ENCODE data around the gene COPS7B. TPM values are rescaled to one million over a fixed set of nuclear protein-coding genes. Genes with fewer than 3 reads are reported as not detected.

COPS7B gene
- total RNA-seq, 1 donor: 15.4 TPM

DNA sequence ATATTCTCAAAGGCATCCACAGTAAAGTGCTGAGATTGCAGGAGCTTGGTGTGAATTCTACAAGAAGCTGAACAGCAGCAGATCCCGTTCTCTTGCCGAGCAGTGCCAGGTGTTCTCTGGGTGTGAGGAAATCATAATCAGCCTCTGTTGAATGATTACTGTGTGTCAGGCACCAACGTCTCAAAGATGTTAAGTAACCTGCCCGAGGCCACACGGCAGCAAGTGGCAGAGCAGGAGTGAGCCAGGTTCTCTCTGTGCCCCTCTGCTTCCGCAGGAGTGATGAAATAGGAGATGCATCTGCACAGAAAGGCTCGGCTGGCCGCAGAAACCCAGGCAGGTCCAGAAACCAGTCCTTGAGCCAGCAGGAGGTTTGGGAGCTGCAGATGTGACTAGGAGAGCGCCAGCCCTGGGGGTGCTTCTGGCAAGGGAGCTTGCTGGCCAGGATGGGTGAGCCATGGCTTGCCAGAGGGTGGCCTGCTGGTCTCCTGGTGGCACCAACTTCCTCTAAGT lies 68.4 kb downstream of the COPS7B start:
- TF ChIP-seq, protein P1, sequence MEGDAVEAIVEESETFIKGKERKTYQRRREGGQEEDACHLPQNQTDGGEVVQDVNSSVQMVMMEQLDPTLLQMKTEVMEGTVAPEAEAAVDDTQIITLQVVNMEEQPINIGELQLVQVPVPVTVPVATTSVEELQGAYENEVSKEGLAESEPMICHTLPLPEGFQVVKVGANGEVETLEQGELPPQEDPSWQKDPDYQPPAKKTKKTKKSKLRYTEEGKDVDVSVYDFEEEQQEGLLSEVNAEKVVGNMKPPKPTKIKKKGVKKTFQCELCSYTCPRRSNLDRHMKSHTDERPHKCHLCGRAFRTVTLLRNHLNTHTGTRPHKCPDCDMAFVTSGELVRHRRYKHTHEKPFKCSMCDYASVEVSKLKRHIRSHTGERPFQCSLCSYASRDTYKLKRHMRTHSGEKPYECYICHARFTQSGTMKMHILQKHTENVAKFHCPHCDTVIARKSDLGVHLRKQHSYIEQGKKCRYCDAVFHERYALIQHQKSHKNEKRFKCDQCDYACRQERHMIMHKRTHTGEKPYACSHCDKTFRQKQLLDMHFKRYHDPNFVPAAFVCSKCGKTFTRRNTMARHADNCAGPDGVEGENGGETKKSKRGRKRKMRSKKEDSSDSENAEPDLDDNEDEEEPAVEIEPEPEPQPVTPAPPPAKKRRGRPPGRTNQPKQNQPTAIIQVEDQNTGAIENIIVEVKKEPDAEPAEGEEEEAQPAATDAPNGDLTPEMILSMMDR (IDR thresholded peaks at IDR 0.05; ENCODE audit: insufficient read depth, low read length): no peak
- H3K4me3 ChIP-seq (ENCODE audit: low read depth, low read length): no peak overlapping the region
- no peak for DNase-seq (ENCODE audit: low read depth)

DNA sequence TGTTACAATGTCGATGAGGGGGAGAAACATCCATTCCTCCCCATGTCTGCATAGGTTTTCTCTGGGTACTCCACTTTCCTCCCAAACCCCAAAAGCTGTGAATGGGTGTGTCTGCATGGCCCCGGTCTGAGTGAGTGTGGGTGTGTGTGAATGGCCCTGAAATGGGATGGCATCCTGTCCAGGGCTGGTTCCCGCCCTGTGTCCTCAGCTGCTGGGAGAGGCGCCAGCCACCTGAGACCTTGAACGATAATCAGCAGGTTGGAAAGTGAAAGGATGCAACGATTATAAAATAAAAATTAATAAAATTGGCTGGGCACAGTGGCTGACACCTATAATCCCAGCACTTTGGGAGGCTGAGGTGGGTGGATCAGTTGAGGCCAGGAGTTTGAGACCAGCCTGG lies 70.7 kb downstream of the COPS7B start:
- TF ChIP-seq, protein P1 (IDR thresholded peaks at IDR 0.05; ENCODE audit: insufficient read depth, low read length): no peak
- DNase-seq (ENCODE audit: low read depth): no peak

More for the DNA sequence above, 70.7 kb downstream of the COPS7B start:
- no peak overlapping the region for H3K4me3 ChIP-seq (ENCODE audit: low read depth, low read length)

Small RNA genes lying within 50 kb of the gene (small RNA-seq; reads per million reads assigned to genes)
- not detected for gene AC073476.4

Other genes starting within 250 kb of the COPS7B start
- not detected in 2 replicates for gene TEX44, start 193.6 kb upstream of the COPS7B start, total RNA-seq (ENCODE audit: low replicate concordance)
- gene PTMA, start 77.9 kb upstream of the COPS7B start, total RNA-seq (ENCODE audit: low replicate concordance): 893 and 2,614 TPM in 2 replicates
- 14.1 and 30.6 TPM in 2 replicates for gene PDE6D, start 5.2 kb upstream of the COPS7B start, total RNA-seq (ENCODE audit: low replicate concordance)
- gene NPPC, start 140.0 kb downstream of the COPS7B start, total RNA-seq (ENCODE audit: low replicate concordance): not detected in 2 replicates
- gene DIS3L2, start 175.3 kb downstream of the COPS7B start, total RNA-seq (ENCODE audit: low replicate concordance): 24.9 and 36.3 TPM in 2 replicates

Data from fibroblast of the aortic adventitia (primary cell).